HG03558 (cell line): Measurements from ENCODE around the gene MIEF1.

Experiments used
- ATAC-seq: cut with Tn5 transposase; IDR thresholded peaks from one replicate; pipeline ENCODE4 v1.9.1; 2021; ENCODE audit warnings: moderate number of reproducible peaks; ENCODE audit not compliant: unreplicated experiment; ENCODE audit errors: extremely low read depth

The MIEF1 gene

DNA sequence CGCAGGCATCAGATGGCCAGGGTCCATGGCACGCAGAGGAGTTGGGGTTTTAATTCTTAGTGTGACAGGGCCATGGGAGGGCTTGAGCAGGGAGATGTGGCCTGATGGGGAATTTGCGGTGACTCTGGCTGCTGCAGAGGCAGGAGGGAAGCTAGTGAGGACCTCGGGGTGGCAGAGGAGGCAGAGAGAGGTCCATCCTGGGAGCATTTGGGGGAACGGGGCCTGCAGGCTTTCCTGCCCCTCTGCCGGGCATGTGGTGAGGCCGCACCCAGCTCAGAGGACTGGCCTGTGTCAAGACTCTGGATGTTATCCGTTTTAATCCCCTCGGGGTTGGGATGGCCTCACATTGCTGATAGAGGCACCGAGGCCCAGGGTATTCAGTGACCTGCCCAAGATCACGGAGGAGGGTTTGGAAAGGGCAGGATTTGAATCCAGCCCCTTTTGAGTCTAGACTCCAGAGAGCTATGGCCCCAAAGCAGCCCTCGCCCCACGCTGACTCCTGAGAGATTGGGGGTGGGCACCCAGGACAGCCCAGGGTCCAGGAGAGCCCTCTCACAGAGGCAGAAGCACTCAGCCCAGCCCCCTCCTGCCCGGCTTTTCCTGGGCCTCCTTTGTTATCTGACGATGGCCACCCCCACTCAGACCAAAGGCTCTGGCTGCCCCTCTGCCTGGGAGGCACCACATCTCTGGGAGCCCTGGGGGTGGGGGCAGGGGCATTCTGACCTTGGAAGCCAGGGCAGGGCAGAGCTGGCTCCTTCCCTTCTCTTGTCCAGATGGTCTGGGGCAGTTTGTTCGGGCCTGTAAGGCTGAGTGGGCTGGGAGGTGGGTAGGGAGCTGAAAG, 31.4 kb upstream of the MIEF1 start:
- no peak for ATAC-seq

DNA sequence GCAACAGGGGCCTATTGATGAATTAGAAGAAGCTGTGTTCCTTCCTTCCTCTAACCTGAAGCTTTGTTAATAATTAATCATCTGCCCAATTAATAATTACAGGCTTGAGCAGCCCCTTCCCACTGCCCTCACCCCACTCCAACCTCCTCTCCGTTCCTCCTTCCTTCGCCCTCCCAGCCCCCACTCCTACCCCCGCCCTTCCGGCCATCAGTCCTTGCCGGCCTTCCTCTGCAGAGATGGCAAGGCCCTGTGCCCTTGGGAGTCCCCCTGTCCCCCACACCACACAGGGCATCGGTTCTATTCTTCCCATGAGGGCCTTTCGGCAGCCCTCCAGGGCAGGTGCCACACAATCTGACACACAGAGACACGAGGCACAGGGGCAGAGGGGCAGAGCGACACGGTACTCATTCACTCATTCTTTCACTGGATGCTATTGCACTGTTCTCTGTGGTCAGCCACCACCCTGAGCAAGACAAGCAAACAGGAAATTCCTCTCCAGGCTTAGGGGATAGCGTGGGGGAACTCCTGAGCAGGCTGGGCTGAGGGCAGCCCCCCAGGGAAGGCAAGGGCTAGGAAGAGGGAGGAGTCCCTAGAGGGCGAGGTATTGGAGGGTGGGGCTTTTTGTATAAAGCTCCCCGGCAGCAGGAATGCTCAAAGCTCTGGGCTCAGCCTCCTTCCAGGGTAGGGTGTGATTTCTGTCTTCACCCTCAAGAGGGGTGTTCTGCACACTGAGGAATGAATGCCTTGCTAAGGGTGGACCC, 30.5 kb upstream of the MIEF1 start:
- no peak for ATAC-seq

DNA sequence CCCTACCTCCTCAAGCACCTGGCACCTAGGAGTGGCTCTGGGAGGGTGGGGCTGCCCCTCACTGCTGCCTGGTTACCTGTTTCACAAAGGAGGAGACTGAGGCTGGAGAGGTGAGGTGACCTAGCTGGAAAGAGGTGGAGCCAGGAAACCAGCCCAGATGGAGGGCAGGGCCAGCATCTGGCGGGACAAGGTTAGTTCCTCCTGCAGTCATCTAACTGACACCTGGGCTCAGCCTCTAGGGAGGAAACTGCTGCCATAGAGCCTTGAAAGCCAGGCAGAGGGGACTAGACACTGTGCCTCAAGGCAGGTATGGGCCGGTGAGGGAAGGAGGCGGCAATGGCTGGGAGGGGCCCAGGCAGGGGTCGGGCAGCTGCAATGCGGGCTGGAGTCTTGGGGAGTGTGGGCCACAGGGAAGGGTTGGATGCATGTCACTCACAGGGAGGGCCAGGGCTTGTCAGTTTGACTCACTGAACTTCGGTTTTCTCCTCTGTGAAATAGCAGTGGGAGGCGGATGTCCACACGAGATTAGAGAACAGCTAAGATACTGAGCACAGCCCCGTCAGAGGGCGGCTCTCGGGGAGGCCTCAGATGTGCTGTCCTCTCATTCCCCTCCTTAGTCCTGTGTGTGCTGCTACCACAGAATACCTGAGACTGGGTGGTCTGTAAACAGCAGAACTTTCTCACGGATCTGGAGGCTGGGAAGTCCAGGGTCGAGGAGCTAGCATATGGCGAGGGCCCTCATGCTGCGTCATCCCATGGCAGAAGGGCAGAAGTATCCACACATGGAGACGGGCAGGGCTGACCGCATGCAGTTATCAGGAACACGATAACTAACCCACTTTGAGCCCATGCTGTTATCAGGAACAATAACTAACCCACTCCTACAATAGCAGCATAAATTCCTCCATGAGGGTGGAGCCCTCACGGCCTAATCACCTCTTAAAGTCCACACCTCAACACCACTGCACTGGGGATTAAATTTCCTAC, 29.2 kb upstream of the MIEF1 start:
- no peak for ATAC-seq

DNA sequence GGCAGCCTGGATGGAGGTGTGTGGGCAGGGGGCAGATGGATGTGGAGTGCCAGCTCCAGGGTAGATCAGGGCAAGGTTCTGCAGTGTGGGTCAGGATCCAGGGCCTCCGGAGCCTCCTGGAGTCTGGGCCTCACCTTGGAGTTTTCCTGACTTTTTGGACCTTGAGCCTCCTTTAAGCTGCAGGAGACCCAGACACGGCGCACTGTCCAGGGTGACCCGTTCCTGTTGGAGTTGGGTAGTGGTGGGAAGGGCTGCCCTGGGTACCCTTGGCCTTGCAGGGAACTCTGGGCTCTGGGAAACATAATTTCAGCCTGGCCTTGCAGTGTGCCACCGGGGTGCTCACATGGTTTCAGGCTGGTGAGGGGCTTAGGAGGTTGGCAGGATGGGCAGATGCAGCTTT, 28.2 kb upstream of the MIEF1 start:
- ATAC-seq = no peak

DNA sequence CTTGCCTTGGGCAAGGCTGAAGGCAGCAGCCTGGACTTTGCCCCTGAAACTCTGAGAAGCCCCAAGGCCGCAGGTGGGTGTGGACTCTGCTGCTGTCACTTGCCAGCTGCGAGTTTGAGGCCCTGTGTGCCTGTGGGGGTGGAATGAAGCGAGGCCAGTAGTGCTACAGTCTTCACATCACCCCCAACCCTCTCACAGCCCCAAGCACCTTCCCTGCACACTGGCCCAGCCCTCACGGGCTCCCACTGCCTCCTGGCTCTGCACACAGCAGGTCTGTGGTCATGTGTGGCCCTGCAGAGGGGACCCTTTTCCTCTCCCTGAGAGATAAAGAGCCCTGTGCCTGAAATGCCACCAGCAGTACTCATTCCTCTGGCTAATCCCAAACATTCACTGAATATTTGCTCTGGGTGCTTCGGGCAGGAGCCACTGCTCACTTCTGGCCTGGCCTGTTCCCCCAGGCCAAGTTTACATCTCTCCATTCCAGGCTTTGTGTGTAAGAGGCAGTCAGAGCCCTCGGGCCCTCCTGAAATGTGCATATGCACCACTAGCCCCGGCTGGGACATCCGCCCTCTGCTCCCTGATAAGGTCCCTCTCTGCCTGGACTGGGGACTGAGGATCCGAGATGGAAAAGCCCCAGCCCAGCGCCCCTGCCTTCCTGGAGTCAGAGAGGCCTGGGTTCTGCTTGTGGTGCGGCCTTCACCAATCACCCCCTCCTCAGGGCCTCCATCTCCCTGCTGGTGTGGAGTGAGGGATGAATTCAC, 27.6 kb upstream of the MIEF1 start:
- no peak for ATAC-seq

DNA sequence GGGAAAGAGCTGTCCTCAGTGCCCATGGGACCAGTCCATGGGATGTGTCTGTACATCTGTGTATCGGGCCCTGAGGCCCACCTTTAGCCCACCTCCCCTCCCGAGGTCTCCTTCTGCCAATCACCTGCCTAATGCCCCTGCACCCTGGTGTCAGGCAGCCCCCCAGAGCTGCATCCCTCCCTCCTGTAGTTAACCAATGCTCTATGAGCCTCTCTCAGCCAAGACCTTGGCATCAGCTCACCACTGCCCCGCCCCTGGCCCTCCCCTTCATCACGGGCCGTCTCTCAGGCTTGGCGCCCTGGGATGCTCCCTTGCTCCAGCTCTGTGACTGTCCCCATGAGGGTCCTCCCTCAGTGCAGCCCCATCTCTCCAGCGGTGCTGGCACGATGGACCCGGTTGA, 26.8 kb upstream of the MIEF1 start:
- no peak for ATAC-seq

DNA sequence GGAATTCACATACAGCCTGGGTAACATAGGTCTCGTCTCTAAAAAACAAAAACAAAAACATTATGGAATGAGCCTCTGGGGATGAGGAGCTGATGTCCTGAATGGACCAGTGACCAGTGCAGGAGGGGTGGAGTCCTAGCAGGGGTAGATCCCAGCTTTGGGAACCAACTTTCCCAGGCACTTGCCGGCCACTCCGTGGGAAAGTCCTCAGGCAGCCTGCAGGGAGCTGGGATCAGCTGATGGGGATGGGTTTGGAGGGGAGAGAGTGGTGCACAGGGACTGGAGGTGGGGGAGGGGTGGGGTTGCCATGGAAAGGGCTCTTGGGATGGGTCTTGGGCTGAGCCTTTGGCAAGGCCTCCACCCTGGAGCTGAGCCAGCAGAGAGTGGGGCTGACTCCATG, 26.2 kb upstream of the MIEF1 start:
- no peak for ATAC-seq

DNA sequence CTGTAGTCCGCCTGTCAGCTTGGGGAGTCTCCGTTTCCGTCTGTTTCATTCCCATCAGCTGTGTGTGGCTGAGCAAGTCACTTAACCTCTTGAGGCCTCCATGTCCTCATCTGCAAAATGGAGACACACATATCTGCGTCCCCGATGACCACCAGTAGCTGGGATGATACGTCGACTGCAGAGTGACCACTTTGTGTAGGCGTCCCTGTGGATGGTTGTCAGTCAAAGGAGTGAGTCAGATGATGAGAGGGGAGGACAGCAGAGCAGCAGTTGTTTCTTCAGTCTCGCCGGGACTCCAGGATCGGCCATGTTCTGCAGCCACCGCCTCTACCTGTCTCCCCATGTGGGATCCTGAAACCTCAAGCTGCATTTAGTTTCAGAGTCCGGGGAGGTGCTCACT, 25.4 kb upstream of the MIEF1 start:
- no peak for ATAC-seq

DNA sequence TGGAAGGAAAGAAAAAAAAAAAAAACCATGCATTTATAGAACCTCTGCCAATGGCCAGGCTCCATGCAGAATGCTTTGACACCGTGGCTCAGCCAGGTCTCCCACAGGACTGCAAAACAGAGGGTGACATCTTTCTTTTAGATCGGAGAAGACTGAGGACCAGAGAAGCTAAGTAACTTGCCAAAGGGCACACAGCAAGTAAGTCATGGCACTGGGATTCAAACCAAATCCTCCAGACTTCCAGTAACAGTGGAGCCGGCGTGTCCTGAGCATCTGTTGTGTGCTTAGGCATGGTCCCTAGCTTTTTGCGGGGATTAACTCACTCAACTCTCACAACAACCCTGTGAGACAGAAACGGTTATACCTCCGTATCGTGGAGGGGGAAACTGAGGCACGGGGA, 24.5 kb upstream of the MIEF1 start:
- no peak for ATAC-seq

DNA sequence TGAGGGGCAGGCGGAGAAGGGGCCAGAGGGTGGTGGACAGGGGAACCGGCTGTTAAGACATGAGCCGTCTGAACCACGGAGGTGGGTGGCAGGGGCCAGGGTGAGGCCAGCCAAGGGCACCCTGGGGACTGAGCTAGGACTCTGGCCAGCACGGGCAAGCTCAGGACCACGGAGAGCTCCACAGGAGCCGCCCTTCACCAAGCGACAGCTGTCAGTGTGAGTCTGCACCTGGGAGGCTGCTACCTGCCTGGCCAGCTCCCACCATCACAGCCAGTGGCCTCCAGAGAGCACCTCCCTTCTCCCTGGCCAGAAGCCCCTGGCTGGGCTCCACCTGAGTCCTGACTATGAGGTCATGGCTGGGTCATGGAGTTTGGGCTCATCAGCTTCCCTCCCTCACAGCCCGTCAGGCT, 23.6 kb upstream of the MIEF1 start:
- no peak for ATAC-seq

DNA sequence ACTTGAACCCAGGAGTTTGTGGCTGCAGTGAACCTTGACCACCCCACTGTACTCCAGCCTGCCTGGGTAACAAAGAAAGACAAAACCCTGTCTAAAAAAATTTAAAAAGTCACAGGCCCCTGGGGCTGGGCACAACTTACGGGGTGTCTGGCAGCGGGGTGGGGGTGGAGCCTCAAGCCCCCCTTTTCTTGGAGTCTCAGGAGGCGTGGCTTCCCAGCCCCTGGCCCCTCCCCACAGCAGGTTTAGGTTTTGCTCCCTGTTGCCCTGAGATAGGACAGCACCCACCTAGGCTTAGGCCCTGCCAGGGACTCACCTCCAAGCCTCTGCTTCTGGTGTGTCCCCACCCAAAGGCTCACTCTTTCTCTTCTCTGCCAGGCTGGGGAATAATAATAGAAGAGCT, 22.8 kb upstream of the MIEF1 start:
- ATAC-seq = no peak

DNA sequence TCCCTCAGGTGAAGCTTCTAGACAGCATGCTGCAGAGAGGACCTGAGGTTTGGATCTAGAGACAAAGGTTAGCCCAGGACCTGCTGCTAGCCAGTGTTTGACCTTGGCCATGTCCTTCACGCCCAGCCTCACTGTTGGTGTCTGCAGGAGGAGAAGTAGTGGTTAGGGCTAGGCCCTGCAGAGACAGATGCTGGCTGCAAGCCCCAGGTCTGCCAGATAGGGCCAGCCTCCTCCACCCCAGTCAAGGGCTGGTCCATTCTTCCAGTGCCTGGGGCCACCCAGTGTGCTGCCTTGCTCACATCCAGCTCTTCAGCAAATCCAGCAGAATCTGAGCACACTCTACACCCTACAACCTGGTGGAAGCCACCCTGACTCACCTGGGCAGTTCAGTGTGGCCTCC, 21.5 kb upstream of the MIEF1 start:
- ATAC-seq = no peak

DNA sequence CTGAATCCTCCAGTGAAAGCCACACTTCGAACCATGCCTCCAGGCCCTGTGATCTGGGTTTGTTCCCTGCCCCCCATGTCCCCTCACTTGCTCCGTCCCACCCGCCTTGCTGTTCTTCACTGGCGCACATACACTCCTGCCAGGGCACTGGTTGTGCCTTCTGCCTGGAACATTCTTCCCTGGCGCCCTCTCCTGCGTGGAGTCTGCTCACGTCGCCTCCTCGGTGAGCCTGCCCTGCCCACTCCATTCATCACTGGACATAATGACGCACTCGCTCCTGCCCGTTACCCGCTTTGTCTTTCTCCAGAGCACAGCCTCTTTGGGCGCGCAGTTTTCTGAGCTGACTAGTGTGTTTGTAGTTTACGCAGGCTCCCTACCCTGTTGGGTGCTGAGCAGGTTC, 21.0 kb upstream of the MIEF1 start:
- ATAC-seq = no peak

DNA sequence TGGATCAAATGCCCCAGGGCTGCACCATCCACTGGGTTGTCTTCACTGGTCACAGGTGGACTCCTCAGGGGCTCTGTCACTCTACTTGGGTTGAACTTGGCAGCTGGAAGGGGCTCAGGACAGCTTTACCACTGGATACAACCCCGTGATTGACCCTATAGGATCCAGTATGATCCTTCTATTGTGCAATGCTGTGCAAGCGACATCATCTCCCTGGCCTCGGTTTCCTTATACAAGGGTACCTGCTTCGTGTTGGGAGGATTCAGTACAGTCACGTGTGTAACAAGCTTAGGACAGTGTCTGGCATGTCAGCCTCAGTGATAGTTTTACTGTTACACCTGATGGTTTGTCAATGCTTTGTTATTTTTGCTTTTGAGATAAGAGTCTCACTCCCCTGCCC, 20.5 kb upstream of the MIEF1 start:
- ATAC-seq = no peak

DNA sequence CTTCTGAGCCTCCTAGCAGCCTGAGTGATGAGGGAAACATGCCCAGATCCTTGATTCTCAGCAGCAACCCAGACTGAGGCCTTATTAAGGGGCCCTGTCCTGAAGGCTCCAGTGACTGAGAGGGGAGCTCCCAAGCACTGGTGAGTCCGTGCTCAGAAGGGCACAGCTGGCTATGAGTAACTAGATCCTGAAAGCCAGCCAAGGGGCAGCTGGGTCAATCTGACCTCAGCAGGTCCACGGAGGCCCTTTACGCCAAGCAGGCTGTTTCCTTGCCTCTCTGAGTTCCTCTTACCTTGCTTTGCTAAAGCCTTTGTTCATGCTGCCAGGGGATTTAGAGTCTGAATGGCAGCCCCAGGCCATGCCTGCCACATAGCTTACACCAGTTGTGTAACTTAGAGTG, 19.3 kb upstream of the MIEF1 start:
- ATAC-seq = no peak

DNA sequence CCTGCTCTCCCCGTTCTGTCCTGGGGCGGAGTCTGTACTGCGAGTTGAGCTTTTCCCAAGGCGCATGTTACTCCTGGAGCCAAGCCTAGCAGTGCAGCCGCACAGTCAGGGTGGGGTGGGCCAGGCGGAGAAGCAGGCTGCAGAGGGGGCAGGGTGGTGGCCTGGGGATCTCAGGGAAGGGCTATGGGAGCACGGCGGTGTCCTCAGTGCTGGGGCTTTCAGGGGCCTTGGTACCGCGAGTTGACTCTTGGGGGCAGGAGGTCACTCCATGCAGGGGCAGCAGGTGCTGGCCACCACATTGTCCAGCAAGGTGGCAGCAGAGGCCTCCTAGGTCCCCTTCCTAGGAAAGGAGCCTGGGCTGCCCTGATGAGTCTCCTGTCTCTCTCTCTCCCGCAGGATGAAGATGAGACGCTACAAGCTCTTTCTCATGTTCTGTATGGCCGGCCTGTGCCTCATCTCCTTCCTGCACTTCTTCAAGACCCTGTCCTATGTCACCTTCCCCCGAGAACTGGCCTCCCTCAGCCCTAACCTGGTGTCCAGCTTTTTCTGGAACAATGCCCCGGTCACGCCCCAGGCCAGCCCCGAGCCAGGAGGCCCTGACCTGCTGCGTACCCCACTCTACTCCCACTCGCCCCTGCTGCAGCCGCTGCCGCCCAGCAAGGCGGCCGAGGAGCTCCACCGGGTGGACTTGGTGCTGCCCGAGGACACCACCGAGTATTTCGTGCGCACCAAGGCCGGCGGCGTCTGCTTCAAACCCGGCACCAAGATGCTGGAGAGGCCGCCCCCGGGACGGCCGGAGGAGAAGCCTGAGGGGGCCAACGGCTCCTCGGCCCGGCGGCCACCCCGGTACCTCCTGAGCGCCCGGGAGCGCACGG, 14.9 kb upstream of the MIEF1 start:
- ATAC-seq = no peak

DNA sequence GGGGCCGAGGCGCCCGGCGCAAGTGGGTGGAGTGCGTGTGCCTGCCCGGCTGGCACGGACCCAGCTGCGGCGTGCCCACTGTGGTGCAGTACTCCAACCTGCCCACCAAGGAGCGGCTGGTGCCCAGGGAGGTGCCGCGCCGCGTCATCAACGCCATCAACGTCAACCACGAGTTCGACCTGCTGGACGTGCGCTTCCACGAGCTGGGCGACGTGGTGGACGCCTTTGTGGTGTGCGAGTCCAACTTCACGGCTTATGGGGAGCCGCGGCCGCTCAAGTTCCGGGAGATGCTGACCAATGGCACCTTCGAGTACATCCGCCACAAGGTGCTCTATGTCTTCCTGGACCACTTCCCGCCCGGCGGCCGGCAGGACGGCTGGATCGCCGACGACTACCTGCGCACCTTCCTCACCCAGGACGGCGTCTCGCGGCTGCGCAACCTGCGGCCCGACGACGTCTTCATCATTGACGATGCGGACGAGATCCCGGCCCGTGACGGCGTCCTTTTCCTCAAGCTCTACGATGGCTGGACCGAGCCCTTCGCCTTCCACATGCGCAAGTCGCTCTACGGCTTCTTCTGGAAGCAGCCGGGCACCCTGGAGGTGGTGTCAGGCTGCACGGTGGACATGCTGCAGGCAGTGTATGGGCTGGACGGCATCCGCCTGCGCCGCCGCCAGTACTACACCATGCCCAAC, 14.1 kb upstream of the MIEF1 start:
- no peak for ATAC-seq

DNA sequence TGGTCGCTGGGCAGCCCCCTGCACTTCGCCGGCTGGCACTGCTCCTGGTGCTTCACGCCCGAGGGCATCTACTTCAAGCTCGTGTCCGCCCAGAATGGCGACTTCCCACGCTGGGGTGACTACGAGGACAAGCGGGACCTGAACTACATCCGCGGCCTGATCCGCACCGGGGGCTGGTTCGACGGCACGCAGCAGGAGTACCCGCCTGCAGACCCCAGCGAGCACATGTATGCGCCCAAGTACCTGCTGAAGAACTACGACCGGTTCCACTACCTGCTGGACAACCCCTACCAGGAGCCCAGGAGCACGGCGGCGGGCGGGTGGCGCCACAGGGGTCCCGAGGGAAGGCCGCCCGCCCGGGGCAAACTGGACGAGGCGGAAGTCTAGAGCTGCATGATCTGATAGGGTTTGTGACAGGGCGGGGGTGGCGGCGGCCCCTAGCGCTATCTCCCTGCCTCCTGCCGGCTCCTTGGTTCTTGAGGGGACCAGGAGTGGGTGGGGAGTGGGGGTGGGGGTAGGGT, 13.5 kb upstream of the MIEF1 start:
- ATAC-seq = no peak
